Measurements from ENCODE around the gene TP63. TPM values are rescaled to one million over a fixed set of nuclear protein-coding genes. Genes with fewer than 3 reads are reported as not detected.
A peak's percentile ranks its signal among the peaks of the same experiment; 100 is the strongest.

TP63 gene
- polyA plus RNA-seq, 3 donors = not detected

DNA sequence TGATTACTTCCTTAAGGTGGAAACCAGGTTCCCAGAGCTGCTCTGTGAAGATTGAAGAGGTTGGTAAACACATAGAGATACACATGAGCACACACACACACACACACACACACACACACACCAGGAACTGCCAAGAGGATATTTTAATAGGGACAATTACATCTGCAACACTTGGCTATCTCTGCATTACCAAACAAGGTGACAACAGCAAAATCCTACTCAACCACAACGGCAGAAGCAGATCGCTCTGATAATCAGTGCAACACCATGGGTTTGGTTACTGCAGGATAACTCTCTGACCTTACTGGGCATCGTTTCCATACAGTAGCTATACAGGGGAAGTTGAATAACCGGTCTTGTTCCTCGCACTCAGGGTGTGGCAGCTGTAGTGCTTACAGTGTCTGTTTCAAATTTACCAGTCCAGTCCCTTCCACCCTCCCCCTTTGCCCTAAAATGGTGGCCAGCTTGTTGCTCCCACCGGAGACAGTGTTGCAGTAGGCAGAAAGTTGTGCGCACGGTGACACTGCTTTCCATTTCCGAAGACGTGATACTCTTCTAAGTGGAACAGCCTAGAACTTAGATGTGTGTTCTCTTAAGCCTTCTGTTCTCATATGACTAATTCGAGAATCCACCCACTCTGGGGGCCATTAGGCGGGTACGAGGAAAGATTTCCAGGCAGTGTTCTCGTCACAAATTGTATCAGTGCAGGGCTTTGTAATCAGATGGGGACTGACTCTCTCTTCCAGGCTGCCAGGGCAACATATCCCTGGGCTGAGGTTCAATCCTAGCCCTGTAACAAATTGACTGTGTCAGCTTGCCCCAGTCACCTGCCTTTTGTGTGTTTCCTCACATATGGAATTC is 313.3 kb downstream of the TP63 start:
- Histone ChIP-seq H3K27ac (ENCODE audit: low read depth in 1 of 2, low read length in 2 of 2) (no peak overlapping the region), H3K36me3 (replicated peaks in 1 of 2; ENCODE audit: control insufficient read depth in 1 of 2, insufficient read depth in 2 of 2, low read length in 2 of 2) (no peaks in the 10 kb centered on the region), H3K9me3 (replicated peaks in 1 of 2; ENCODE audit: control insufficient read depth in 1 of 2, insufficient read depth in 1 of 2, low read length in 2 of 2) (no peaks in the 10 kb centered on the region), H3K27me3 (ENCODE audit: control insufficient read depth in 2 of 2, insufficient read depth in 2 of 2, low read length in 2 of 2) (peaks cover 0 to 2% of the 10 kb centered on the region in 2 donors), H3K4me3 (replicated peaks in 1 of 3; ENCODE audit: low read depth in 2 of 3, low read length in 3 of 3) (no peak overlapping the region), H2AFZ (ENCODE audit: insufficient read depth, low read depth, low read length, poor library complexity, severe bottlenecking) (no peak overlapping the region), H3K4me2 (replicated peaks; ENCODE audit: extremely low read depth, low read length, poor library complexity, severe bottlenecking) (no peak overlapping the region), H3K79me2 (ENCODE audit: insufficient read depth, low read length) (no peaks in the 10 kb centered on the region), H4K20me1 (ENCODE audit: insufficient read depth, low read length) (no peaks in the 10 kb centered on the region), H3K4me1 (ENCODE audit: control insufficient read depth in 1 of 2, insufficient read depth in 2 of 2, low read length in 2 of 2) (no peaks in the 10 kb centered on the region), H3K9ac (ENCODE audit: insufficient read depth, low read length, poor library complexity, severe bottlenecking) (no peak overlapping the region)
- H3K27me3 Mint-ChIP-seq (ENCODE audit: low read depth in 3 of 3) = peaks cover 3 to 6% (median 6%) of the 10 kb centered on the region in 3 donors
- no peaks in the 10 kb centered on the region for H3K4me1 Mint-ChIP-seq
- intact Hi-C loops (cut with micrococcal nuclease) = no loop called here
- H3K4me3 Mint-ChIP-seq = no peak overlapping the region
- H3K27ac Mint-ChIP-seq = peak overlapping the region in 1 of 7 donors; percentile 22
- H3K36me3 Mint-ChIP-seq = no peaks in the 10 kb centered on the region
- 96% methylated on average over 10 of the region's 14 CpGs for WGBS (ENCODE audit: insufficient coverage)
- H3K9me3 Mint-ChIP-seq = no peaks in the 10 kb centered on the region
- TF ChIP-seq, protein P1, sequence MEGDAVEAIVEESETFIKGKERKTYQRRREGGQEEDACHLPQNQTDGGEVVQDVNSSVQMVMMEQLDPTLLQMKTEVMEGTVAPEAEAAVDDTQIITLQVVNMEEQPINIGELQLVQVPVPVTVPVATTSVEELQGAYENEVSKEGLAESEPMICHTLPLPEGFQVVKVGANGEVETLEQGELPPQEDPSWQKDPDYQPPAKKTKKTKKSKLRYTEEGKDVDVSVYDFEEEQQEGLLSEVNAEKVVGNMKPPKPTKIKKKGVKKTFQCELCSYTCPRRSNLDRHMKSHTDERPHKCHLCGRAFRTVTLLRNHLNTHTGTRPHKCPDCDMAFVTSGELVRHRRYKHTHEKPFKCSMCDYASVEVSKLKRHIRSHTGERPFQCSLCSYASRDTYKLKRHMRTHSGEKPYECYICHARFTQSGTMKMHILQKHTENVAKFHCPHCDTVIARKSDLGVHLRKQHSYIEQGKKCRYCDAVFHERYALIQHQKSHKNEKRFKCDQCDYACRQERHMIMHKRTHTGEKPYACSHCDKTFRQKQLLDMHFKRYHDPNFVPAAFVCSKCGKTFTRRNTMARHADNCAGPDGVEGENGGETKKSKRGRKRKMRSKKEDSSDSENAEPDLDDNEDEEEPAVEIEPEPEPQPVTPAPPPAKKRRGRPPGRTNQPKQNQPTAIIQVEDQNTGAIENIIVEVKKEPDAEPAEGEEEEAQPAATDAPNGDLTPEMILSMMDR (IDR thresholded peaks at IDR 0.05) = no peak
- no peak for DNase-seq

DNA sequence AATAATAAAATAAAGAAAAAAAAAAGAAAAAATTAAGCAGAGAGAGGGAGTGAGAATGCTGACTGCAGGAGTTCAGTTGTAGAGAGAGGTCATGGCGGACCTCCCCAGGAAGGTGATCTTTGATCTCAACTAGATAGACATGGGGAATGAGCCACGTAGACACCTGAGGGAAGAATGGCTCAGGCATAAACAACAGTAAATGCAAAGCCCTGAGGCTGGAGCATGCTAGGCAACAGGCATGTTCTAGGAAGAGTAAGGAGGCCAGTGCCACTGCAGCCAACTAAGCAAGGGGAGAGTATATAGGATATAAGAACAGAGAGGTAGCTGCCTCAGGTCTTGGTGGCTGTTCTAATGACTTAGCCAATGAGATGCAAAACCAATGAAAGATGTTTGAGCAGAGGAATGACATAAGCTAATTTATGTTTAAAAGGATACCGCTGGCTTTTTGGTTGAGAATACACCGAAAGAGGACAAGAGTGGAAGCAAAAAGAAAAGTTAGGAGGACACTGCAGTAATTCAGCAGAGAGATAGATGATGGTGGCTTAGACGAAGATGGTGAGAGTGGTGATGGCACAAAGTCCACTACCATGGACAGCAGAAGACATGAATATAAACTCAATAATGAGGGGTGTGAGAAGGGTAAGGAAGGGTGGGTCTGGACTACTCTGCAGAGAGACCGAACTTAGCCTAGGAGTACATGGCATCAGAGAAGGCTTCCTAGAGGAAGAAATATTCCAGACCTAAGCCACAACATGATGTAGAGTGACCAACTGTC is 314.9 kb downstream of the TP63 start:
- Histone ChIP-seq H3K4me2 (replicated peaks; ENCODE audit: extremely low read depth, low read length, poor library complexity, severe bottlenecking) (no peak overlapping the region), H2AFZ (ENCODE audit: insufficient read depth, low read depth, low read length, poor library complexity, severe bottlenecking) (no peak overlapping the region), H3K9me3 (replicated peaks in 1 of 2; ENCODE audit: control insufficient read depth in 1 of 2, insufficient read depth in 1 of 2, low read length in 2 of 2) (no peaks in the 10 kb centered on the region), H3K4me1 (ENCODE audit: control insufficient read depth in 1 of 2, insufficient read depth in 2 of 2, low read length in 2 of 2) (no peaks in the 10 kb centered on the region), H3K27me3 (ENCODE audit: control insufficient read depth in 2 of 2, insufficient read depth in 2 of 2, low read length in 2 of 2) (peaks cover 0 to 2% of the 10 kb centered on the region in 2 donors), H3K9ac (ENCODE audit: insufficient read depth, low read length, poor library complexity, severe bottlenecking) (no peak overlapping the region), H3K36me3 (replicated peaks in 1 of 2; ENCODE audit: control insufficient read depth in 1 of 2, insufficient read depth in 2 of 2, low read length in 2 of 2) (no peaks in the 10 kb centered on the region), H3K4me3 (replicated peaks in 1 of 3; ENCODE audit: low read depth in 2 of 3, low read length in 3 of 3) (no peak overlapping the region), H3K27ac (ENCODE audit: low read depth in 1 of 2, low read length in 2 of 2) (no peak overlapping the region), H4K20me1 (ENCODE audit: insufficient read depth, low read length) (no peaks in the 10 kb centered on the region), H3K79me2 (ENCODE audit: insufficient read depth, low read length) (no peaks in the 10 kb centered on the region)
- 96% methylated on average over 6 of the region's 6 CpGs for WGBS (ENCODE audit: insufficient coverage)
- Mint-ChIP-seq H3K27ac (no peak overlapping the region), H3K4me1 (no peaks in the 10 kb centered on the region), H3K36me3 (no peaks in the 10 kb centered on the region), H3K27me3 (ENCODE audit: low read depth in 3 of 3) (peaks cover 3 to 6% (median 5%) of the 10 kb centered on the region in 3 donors), H3K9me3 (no peaks in the 10 kb centered on the region), H3K4me3 (no peak overlapping the region)
- no peak for DNase-seq
- intact Hi-C loops (cut with micrococcal nuclease) = no loop called here
- TF ChIP-seq, protein P1 (IDR thresholded peaks at IDR 0.05) = no peak

Small RNA genes lying within 50 kb of the gene (small RNA-seq; reads per million reads assigned to genes)
- not detected for gene AC078809.1 (ENCODE audit: insufficient read length, low read depth)
- gene MIR944 (ENCODE audit: insufficient read length, low read depth) = not detected

Data from CD14-positive monocyte (primary cell).